ENCODE measurements around the gene PPP1R27.

The PPP1R27 gene, protein sequence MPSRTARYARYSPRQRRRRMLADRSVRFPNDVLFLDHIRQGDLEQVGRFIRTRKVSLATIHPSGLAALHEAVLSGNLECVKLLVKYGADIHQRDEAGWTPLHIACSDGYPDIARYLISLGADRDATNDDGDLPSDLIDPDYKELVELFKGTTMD

GRCh38 chr17:81834831-81835267, at the start of gene PPP1R27:
Gene PPP1R27 (minus strand): TSS chr17:81835050. CDS start chr17:81834953, 97 bp downstream.
- DNase-seq (ENCODE audit: low spot score), result no peak

DNA sequence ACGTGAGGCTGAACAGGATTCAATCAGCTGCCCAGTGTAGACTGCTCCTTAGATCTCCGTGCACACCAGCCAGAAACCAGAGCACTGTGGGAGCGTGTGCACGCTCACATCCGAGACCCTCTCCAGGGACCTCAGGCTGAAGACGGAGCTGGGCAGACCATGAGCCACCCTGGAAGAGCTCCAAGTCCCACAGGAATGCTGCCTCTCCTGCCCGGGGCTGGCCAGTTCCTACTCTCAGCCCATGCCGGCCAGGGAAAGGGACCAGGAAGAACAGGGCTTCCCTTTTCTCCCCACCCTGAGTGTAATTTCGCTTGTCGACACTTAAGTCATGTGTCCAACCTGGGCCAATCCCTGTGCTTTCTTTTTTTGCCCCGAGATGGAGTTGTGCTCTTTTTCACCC, 49.7 kb upstream of the PPP1R27 start:
- DNase-seq (ENCODE audit: low spot score), result no peak

DNA sequence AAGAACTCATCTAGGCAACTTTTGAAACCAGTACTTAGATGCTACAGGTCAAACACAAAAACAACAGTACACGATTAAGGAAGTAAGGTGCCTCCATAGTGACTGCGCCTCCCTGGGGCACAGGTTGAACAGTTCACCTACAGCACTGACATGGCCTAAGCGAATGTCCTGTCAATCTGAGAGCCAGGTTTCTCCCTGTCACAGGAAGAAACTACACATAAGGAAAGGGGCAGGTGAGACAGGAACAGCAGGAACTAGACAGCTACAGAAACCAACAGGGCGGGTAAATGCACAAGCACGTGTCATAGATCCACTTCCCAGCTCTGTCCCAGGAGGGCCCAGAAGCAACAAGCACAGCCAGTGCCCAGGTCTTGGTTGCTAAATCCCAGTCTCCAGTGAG, 44.3 kb upstream of the PPP1R27 start:
- no peak for DNase-seq (ENCODE audit: low spot score)

- no peak for DNase-seq (ENCODE audit: low spot score)
Measured at GRCh38 chr17:81878294-81878693, 43.4 kb upstream of the PPP1R27 start.

DNA sequence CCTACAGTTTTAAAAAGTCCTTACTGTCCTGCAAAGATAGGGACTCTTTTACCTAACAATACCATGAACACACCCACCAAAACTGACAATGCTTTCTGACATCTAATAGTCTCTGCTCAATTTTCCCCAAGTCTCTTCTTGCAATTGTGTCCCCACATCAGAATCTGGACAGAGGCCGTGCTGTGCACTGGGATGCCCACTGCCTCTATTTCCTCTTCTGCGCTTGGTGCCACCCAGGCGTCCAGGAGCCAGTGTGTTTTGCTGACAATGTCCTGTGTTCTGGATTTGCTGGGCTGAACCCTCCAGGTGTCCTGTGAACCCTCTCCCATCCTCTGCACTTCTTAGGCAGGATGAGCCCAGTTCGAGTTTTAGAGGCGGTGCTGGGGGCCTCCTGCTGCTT, 42.7 kb upstream of the PPP1R27 start:
- no peak for DNase-seq (ENCODE audit: low spot score)

GRCh38 chr17:81871387-81872230, 36.8 kb upstream of the PPP1R27 start:
- DNase-seq (ENCODE audit: low spot score), result peak; percentile 97

DNA sequence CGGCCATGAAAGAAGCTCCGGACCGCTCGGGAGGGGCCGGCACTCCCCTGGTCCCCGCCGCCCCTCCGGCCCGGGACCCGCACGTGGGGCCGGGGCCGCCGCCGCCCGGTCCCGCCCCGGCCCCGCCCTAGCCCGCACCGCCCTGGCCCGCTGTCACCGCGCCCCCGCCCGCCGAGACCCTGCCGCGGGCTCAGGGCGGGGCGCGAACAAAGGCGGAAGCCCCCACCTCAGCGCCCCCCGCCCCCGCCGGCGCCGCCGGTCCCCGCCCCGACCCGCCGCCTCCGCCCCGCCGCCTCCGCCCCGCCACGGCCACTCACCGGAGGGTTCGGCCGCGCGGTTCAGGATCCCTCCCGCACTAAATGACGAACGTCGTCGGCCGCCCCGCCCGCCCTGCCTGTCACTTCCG, 36.1 kb upstream of the PPP1R27 start, which contains the start of gene ARHGDIA:
TSS of gene ARHGDIA (minus strand) at position 357 of the 406 bp plus-strand sequence. CDS start 1,407 bp downstream, outside the sequence.
- no peak for DNase-seq (ENCODE audit: low spot score)

- DNase-seq (ENCODE audit: low spot score), result peak; percentile 75
Measured at GRCh38 chr17:81870131-81870980, 35.5 kb upstream of the PPP1R27 start.

DNA sequence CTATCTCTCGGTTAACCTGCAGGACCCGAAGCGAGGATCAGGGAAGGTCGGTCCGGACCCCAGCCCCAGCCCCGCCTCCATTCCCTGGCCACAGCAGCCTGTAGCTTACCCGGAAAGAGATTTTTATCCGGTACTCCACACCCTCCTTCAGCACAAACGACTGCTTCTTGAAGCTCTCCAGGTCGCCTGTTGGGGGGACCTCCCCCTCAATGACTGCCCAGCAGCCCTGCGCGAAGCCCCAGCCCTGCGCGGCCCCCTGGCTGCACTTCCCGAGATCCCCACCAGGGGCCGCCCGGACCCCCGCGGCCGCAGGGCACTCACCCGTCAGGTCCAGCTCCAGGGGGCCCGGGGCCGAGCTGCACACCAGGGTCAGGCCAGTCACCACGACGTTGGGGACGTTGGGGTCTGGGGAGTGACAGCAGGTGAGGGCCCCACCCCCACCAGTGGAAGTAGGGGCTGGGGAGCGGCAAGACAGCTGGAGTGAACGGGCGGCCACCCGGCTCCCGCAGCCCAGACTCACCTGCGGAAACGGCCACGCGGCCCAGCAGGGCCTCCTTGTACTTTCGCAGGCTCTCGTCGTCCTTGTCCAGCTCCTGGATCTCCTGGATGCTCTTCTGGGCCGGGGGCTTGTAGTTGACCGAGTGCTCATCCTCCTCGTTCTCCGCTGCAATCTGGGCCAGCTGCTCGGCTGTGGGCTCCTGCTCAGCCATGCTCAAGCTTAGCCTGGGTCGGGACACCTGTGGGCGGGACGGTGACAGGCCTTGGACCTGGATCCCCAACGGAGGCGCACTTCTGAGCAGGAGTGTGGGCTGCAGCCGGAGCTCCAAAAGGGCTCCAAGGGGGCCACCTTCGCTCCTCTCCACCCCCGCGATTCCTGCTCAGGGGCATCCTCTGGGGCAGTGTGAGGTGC, 34.6 kb upstream of the PPP1R27 start:
- peak; percentile 88 for DNase-seq (ENCODE audit: low spot score)

GRCh38 chr17:81868674-81869220, 33.9 kb upstream of the PPP1R27 start:
- no peak for DNase-seq (ENCODE audit: low spot score)

- DNase-seq (ENCODE audit: low spot score), result peak; percentile 70
Measured at GRCh38 chr17:81867991-81868673, 33.3 kb upstream of the PPP1R27 start.

DNA sequence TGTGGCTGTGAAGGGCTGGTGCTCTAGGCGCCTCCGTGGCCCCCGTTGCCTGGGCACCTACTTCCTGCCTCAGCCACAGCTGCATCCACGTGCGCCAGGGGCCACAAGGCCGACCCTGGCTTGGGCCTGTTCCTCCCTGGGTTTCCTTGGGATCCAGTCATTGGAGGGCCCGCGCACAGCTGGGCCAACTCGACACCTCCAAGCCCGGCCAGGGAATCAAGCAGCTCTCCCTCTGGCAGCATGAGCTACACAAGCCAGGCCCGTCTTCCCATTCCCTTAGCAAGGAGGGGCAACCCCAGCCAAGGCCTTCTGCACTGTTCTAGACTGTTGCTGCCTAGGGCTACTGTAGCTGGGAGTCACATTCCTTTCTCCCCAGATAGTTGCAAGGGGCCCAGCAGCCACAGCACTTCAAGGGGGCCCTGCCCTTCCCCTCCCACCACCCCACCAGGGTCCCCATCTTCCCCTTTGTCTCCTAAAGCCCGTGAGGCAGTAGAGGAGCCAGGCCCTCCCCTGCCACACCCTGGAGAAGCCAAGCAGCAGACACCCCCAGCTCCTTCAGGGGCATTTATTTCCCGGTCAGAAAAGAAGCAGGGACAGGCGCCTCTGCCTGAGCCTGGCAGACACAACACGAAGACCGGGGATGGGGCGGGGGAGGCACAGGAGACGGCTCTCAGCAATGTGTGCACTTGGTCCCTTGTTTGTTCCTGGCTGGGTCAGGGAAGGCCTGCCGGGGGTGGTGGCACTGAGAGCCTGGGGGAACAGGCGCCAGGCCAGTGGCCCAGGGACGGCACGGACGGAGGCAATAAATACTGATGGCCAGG, 32.5 kb upstream of the PPP1R27 start:
- DNase-seq (ENCODE audit: low spot score), result peak; percentile 60

- peak; percentile 48 for DNase-seq (ENCODE audit: low spot score)
Measured at GRCh38 chr17:81866440-81867169, 31.8 kb upstream of the PPP1R27 start.

GRCh38 chr17:81865733-81866439, 31.0 kb upstream of the PPP1R27 start:
- DNase-seq (ENCODE audit: low spot score), result peak; percentile 47

- peak; percentile 45 for DNase-seq (ENCODE audit: low spot score)
Measured at GRCh38 chr17:81865358-81865732, 30.5 kb upstream of the PPP1R27 start.

- DNase-seq (ENCODE audit: low spot score), result peak; percentile 48
Measured at GRCh38 chr17:81863833-81864768, 29.3 kb upstream of the PPP1R27 start.

GRCh38 chr17:81863123-81863675, 28.3 kb upstream of the PPP1R27 start:
- no peak for DNase-seq (ENCODE audit: low spot score)
